Endothelial cell of umbilical vein (primary cell): ENCODE data around the gene LTA4H. TPM values are rescaled to one million over a fixed set of nuclear protein-coding genes. Genes with fewer than 3 reads are reported as not detected.

ENCODE experiments used
- BruUV-seq: library from RNA; stranded (reverse); fragments of 400-500 nt; replicated peaks from 2 replicates; lab custom pipeline; 2021; lab: Mats Ljungman, UMichigan
- CTCF ChIA-PET: fragments of 300-600, 350-600 bp; sonication (Branson Sonifier 250); formaldehyde crosslinking; loops from one replicate; lab custom pipeline; 2021; ENCODE audit warnings: antibody characterized with exemption, inconsistent platforms; lab: Charles Lee
- POLR2A ChIA-PET: fragments of 300-600, 350-600 bp; sonication (Branson Sonifier 250); formaldehyde crosslinking; loops from one replicate; lab custom pipeline; 2021; ENCODE audit warnings: antibody characterized with exemption, inconsistent platforms; lab: Charles Lee
- DNase-seq: peaks from one replicate; pipeline ENCODE4 v3.0.0-alpha.2; 2011; ENCODE audit warnings: low read depth, low spot score
- FAIRE-seq: peaks from 2 replicates; lab custom pipeline; 2011; peaks lifted over from hg19 to GRCh38; lab: Jason Lieb, UNC
- H2AFZ ChIP-seq: 2 replicates; pipeline ENCODE4 v1.6.0; 2012; ENCODE audit warnings: low read depth, low read length, control low read depth, inconsistent platforms
- H3K27ac ChIP-seq: 2 replicates; pipeline ENCODE4 v1.5.1; 2011; ENCODE audit warnings: low read depth, mild to moderate bottlenecking, control low read depth, low read length, moderate library complexity; ENCODE audit not compliant: insufficient read depth
- H3K27me3 ChIP-seq, 2 experiments: 2 replicates each; pipeline versions ENCODE4 v1.6.0 to v1.6.1; 2011; ENCODE audit warnings: low read length in 2 of 2, mixed read lengths in 1 of 2; ENCODE audit not compliant: control insufficient read depth in 2 of 2, insufficient read depth in 2 of 2
- H3K36me3 ChIP-seq, 2 experiments: 2 replicates in 1 of 2; 3 replicates in 1 of 2; pipeline ENCODE4 v1.5.1; 2011; ENCODE audit warnings: low read length in 2 of 2, mild to moderate bottlenecking in 1 of 2, moderate library complexity in 1 of 2; ENCODE audit not compliant: control insufficient read depth in 2 of 2, insufficient read depth in 2 of 2; ENCODE audit errors: extremely low read depth in 1 of 2
- H3K4me1 ChIP-seq: 3 replicates; pipeline ENCODE4 v1.5.1; 2011; ENCODE audit warnings: mild to moderate bottlenecking, low read length; ENCODE audit not compliant: control insufficient read depth, insufficient read depth; ENCODE audit errors: extremely low read depth
- H3K4me2 ChIP-seq: 2 replicates; pipeline ENCODE4 v1.6.1; 2011; ENCODE audit warnings: low read length, control low read depth, mixed read lengths; ENCODE audit not compliant: insufficient read depth
- H3K4me3 ChIP-seq, 3 experiments: fragments of 200-600 bp in 1 of 3; sonication (generic), shearing (Covaris generic) in 1 of 3; replicated peaks in 1 of 3; 2 replicates each; pipeline ENCODE4 v1.5.1; 2011 to 2016; ENCODE audit warnings: control low read depth in 3 of 3, low read length in 3 of 3, mild to moderate bottlenecking in 2 of 3, inconsistent platforms in 1 of 3, low read depth in 1 of 3, moderate library complexity in 1 of 3; ENCODE audit not compliant: insufficient read depth in 1 of 3
- H3K79me2 ChIP-seq: 2 replicates; pipeline ENCODE4 v1.6.0; 2012; ENCODE audit warnings: low read length, inconsistent platforms; ENCODE audit not compliant: control insufficient read depth, insufficient read depth
- H3K9ac ChIP-seq: replicated peaks from 2 replicates; pipeline ENCODE3; 2011; ENCODE audit warnings: low read length, control low read depth; ENCODE audit not compliant: insufficient read depth; ENCODE audit errors: extremely low read depth
- H3K9me1 ChIP-seq: replicated peaks from 3 replicates; pipeline ENCODE4 v1.6.0; 2011; ENCODE audit warnings: mild to moderate bottlenecking, low read length; ENCODE audit not compliant: control insufficient read depth, insufficient read depth; ENCODE audit errors: extremely low read depth
- H3K9me3 ChIP-seq: replicated peaks from 2 replicates; pipeline ENCODE4 v1.5.1; 2012; ENCODE audit warnings: low read length, inconsistent platforms; ENCODE audit not compliant: control insufficient read depth, insufficient read depth
- H4K20me1 ChIP-seq: replicated peaks from 2 replicates; pipeline ENCODE3; 2011; ENCODE audit warnings: mild to moderate bottlenecking, low read length; ENCODE audit not compliant: control insufficient read depth, insufficient read depth; ENCODE audit errors: extremely low read depth
- EZH2 ChIP-seq: IDR thresholded peaks from 2 replicates; pipeline ENCODE4 v1.6.1; 2012; ENCODE audit warnings: borderline replicate concordance, low read depth, mild to moderate bottlenecking, moderate library complexity, low read length, inconsistent platforms; ENCODE audit not compliant: severe bottlenecking
- FOS ChIP-seq: IDR thresholded peaks from 2 replicates; pipeline ENCODE4 v1.6.1; 2011; ENCODE audit warnings: mild to moderate bottlenecking, low read length, moderate library complexity, borderline replicate concordance; ENCODE audit not compliant: insufficient read depth
- GATA2 ChIP-seq: IDR thresholded peaks from 2 replicates; pipeline ENCODE4 v1.7.0; 2011; ENCODE audit warnings: low read depth, mild to moderate bottlenecking, moderate library complexity, mixed read lengths, low read length; ENCODE audit not compliant: insufficient read length, insufficient read depth
- JUN ChIP-seq: IDR thresholded peaks from 2 replicates; pipeline ENCODE4 v1.6.1; 2011; ENCODE audit warnings: borderline replicate concordance, low read depth; ENCODE audit not compliant: insufficient read length, insufficient read depth
- POLR2A ChIP-seq: IDR thresholded peaks from 2 replicates; pipeline ENCODE4 v1.6.1; 2012; ENCODE audit warnings: low read depth, mild to moderate bottlenecking, control low read depth, low read length
- POLR2AphosphoS5 ChIP-seq: IDR thresholded peaks from 2 replicates; pipeline ENCODE4 v1.6.1; 2012; ENCODE audit warnings: low read depth, mild to moderate bottlenecking, control low read depth, low read length, moderate library complexity; ENCODE audit not compliant: insufficient read depth
- dilution Hi-C: fragments of 300-500 bp; cut with MboI; formaldehyde crosslinking; loops from one replicate; pipeline ENCODE4 v1.15.0; 2019; ENCODE audit warnings: low sequenced_read_pairs; ENCODE audit not compliant: extremely low pct_ligation_motif_present
- intact Hi-C: fragments of 100-400 bp; cut with micrococcal nuclease; formaldehyde crosslinking; loops from one replicate; pipeline ENCODE4 v1.10.0; 2022
- polyA plus RNA-seq, 4 experiments: library from polyadenylated mRNA; depleted of rRNA in 3 of 4; stranded (reverse) in 3 of 4; unstranded in 1 of 4; fragments of >200 nt; gene quantifications; 2 replicates each; pipeline versions ENCODE4 v1.2.1 to v1.2.3, GENCODE V29; 2011 to 2012; ENCODE audit warnings: missing spikeins in 1 of 4
- total RNA-seq: library from RNA; stranded (reverse); gene quantifications from 2 replicates; pipeline ENCODE4 v1.2.3, GENCODE V29; 2021
- TF ChIP-seq, protein P1 (sequence below), 2 donors: IDR thresholded peaks; 1 replicate in 1 of 2; 2 replicates in 1 of 2; pipeline ENCODE4 v1.5.1; 2011; ENCODE audit warnings: low read length in 2 of 2, mild to moderate bottlenecking in 2 of 2, moderate library complexity in 2 of 2, control low read depth in 1 of 2, inconsistent platforms in 1 of 2, low read depth in 1 of 2; ENCODE audit not compliant: insufficient read depth in 1 of 2; ENCODE audit errors: extremely low read depth in 1 of 2

Gene LTA4H
- total and polyA plus RNA-seq, 2 donors (not counting 3 experiments of a cell fraction or from before 2014, with no cell fraction given): 77.1 to 85.2 TPM

DNA sequence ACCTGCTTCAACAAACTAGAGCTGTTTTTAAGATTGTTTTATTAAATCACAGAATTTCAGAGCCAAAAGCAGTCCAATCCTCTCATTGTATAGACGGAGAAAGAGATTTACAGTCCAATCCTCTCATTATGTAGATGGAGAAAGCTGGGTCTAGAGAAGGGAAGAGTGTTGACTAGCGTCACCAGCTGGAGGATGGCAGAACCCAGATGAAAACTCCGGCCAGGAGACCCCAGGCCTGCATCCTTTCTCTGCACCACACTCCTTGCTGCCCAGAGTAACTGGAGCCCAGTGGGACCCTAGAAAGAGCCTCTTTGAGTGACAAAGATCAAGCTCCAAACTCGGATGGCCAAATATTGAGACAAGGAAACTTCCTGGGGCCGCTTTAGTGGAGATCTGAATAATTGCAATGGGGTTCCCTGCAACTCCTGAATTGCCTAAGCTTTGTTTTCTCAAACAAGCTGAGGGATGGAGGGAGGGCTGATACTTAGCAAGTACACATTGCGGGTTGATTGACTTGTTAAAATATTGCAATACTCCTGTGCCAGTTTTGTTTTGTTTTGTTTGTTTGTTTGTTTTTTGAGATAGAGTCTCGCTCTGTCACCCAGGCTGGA, 79.7 kb downstream of the LTA4H start:
- BruUV-seq: no TSS peak
- Histone ChIP-seq H3K79me2 (no peaks in the 10 kb centered on the region), H3K9me3 (no peaks in the 10 kb centered on the region), H3K4me1 (no peaks in the 10 kb centered on the region), H2AFZ (no peak overlapping the region), H3K9ac (no peak overlapping the region), H3K9me1 (no peaks in the 10 kb centered on the region), H3K27ac (no peak overlapping the region), H3K36me3 (no peaks in the 10 kb centered on the region), H3K4me2 (no peak overlapping the region), H4K20me1 (no peaks in the 10 kb centered on the region), H3K4me3 (no peak overlapping the region), H3K27me3 (peaks cover 25 to 33% of the 10 kb centered on the region in 2 experiments)
- ChIA-PET CTCF (interaction anchor here (0.7 to 2.4 kb wide), 7 partner anchors 9 to 51 kb away, joined by 3 to 12 read pairs (median 4); partner anchors contain the start of genes AMDHD1 and CCDC38), POLR2A (no interaction called here)
- intact Hi-C loops: no loop called here
- dilution Hi-C loops: no loop called here
- TF ChIP-seq JUN: no peak
- no peak for TF ChIP-seq EZH2
- no peak for TF ChIP-seq GATA2
- no peak for TF ChIP-seq POLR2AphosphoS5
- no peak for TF ChIP-seq FOS
- no peak for TF ChIP-seq POLR2A
- TF ChIP-seq, protein P1, sequence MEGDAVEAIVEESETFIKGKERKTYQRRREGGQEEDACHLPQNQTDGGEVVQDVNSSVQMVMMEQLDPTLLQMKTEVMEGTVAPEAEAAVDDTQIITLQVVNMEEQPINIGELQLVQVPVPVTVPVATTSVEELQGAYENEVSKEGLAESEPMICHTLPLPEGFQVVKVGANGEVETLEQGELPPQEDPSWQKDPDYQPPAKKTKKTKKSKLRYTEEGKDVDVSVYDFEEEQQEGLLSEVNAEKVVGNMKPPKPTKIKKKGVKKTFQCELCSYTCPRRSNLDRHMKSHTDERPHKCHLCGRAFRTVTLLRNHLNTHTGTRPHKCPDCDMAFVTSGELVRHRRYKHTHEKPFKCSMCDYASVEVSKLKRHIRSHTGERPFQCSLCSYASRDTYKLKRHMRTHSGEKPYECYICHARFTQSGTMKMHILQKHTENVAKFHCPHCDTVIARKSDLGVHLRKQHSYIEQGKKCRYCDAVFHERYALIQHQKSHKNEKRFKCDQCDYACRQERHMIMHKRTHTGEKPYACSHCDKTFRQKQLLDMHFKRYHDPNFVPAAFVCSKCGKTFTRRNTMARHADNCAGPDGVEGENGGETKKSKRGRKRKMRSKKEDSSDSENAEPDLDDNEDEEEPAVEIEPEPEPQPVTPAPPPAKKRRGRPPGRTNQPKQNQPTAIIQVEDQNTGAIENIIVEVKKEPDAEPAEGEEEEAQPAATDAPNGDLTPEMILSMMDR (IDR thresholded peaks at IDR 0.05; ENCODE audit: extremely low read depth in 1 of 2, insufficient read depth in 1 of 2, low read depth in 1 of 2, low read length in 2 of 2): no peak
- FAIRE-seq (no peak), DNase-seq (no peak)
